Measurements from ENCODE around the gene TCF19.
"Not testable (repeated sequence)": the region's sequence is repeated elsewhere in the genome, so short reads cannot be mapped to it uniquely, and the experiment has no call there.

TCF19 gene

DNA sequence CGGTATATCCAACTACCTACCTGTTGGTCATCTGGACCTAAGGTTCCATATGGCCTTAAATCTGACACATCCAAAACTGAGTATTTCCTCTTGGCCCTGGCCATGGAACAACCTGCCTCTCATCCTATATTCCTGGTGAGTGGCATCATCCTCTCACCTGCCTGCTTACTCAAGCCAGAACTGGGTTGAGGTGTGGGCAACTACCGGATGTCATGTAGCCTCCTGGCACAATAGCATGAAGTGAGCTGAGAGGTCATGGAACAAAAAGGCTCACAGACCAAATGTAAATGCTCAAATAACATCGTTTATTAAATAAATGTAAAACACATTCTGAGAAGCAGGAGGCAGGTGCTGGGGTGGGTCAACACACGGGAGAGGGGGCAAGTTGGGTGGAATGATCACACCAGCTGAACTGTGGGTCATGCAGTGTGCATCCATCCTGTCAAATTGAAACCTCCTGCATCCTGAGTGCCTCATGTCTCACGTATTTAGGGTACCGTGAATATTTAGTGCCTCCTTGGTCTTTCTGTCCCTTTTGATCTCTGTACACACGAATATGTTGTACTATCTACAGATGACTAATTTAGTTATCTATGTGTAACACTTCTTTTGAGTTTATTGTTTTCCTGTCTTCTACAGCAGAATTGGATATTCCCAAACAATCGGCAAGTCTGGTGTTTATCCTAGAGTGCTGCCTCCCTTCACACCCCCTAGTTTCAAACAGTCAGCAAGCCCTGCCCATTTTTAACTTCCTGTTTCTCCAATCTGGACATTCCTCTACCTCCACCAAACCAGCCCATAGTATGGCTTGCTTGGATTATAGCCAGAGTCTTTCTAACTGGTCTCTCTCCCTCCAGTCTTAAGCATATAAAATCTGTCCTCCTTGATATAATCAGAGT lies 20.0 kb downstream of the TCF19 start:
- no peaks in the 10 kb centered on the region for H3K4me1 ChIP-seq (ENCODE audit: control insufficient read depth, insufficient read depth, low read length)
- POLR2A ChIA-PET: no interaction called here
- H3K36me3 ChIP-seq (ENCODE audit: control insufficient read depth in 2 of 2, insufficient read depth in 1 of 2, low read length in 2 of 2): no peaks in the 10 kb centered on the region
- no peak overlapping the region for H3K4me3 ChIP-seq (ENCODE audit: low read depth, low read length)
- no peak overlapping the region for H3K27ac ChIP-seq (ENCODE audit: extremely low read depth, low read depth, low read length)
- CTCF ChIA-PET: interaction anchor here (1.5 kb wide), 1 partner anchor 45 kb away, joined by 5 read pairs; no protein-coding TSS in a partner anchor
- TF ChIP-seq, protein P1, sequence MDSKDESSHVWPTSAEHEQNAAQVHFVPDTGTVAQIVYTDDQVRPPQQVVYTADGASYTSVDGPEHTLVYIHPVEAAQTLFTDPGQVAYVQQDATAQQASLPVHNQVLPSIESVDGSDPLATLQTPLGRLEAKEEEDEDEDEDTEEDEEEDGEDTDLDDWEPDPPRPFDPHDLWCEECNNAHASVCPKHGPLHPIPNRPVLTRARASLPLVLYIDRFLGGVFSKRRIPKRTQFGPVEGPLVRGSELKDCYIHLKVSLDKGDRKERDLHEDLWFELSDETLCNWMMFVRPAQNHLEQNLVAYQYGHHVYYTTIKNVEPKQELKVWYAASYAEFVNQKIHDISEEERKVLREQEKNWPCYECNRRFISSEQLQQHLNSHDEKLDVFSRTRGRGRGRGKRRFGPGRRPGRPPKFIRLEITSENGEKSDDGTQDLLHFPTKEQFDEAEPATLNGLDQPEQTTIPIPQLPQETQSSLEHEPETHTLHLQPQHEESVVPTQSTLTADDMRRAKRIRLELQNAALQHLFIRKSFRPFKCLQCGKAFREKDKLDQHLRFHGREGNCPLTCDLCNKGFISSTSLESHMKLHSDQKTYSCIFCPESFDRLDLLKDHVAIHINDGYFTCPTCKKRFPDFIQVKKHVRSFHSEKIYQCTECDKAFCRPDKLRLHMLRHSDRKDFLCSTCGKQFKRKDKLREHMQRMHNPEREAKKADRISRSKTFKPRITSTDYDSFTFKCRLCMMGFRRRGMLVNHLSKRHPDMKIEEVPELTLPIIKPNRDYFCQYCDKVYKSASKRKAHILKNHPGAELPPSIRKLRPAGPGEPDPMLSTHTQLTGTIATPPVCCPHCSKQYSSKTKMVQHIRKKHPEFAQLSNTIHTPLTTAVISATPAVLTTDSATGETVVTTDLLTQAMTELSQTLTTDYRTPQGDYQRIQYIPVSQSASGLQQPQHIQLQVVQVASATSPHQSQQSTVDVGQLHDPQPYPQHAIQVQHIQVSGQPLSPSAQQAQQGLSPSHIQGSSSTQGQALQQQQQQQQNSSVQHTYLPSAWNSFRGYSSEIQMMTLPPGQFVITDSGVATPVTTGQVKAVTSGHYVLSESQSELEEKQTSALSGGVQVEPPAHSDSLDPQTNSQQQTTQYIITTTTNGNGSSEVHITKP (tag by site-specific recombination; IDR thresholded peaks at IDR 0.05): 0 out of 2 replicates have a peak, but pooled peaks have one; percentile 16
- no peak for TF ChIP-seq GLI2 (tag by site-specific recombination; IDR thresholded peaks at IDR 0.05; ENCODE audit: borderline replicate concordance, low read depth)
- H3K9me3 ChIP-seq (ENCODE audit: control insufficient read depth, insufficient read depth, low read depth, low read length): no peaks in the 10 kb centered on the region

DNA sequence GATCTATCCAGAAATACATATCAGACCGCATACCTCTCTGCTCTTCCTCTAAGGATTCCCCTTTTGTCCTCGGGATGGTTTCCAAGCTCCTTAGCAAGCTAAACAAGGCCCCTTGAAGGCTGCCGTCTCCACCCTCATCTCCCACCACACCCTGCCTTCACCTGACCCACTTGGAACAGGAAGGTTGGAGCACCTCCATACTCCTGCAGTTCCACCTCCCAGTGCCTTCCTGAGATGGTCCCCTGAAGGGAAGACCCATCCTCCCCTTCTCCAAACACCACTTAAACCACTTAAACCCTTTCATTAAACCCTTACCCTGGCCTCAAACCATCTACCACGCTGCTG lies 20.6 kb downstream of the TCF19 start:
- ChIA-PET POLR2A (no interaction called here), CTCF (interaction anchor here (0.6 to 1.2 kb wide), 2 partner anchors 109 to 188 kb away, joined by 3 to 5 read pairs; no protein-coding TSS in a partner anchor)
- H3K4me1 ChIP-seq (ENCODE audit: control insufficient read depth, insufficient read depth, low read length): no peaks in the 10 kb centered on the region
- no peaks in the 10 kb centered on the region for H3K9me3 ChIP-seq (ENCODE audit: control insufficient read depth, insufficient read depth, low read depth, low read length)
- H3K27ac ChIP-seq (ENCODE audit: extremely low read depth, low read depth, low read length): no peak overlapping the region
- no peak overlapping the region for H3K4me3 ChIP-seq (ENCODE audit: low read depth, low read length)
- H3K36me3 ChIP-seq (ENCODE audit: control insufficient read depth in 2 of 2, insufficient read depth in 1 of 2, low read length in 2 of 2): no peaks in the 10 kb centered on the region
- TF ChIP-seq ZNF391 (tag by site-specific recombination; IDR thresholded peaks at IDR 0.05; ENCODE audit: borderline replicate concordance, low read depth): no peak

DNA sequence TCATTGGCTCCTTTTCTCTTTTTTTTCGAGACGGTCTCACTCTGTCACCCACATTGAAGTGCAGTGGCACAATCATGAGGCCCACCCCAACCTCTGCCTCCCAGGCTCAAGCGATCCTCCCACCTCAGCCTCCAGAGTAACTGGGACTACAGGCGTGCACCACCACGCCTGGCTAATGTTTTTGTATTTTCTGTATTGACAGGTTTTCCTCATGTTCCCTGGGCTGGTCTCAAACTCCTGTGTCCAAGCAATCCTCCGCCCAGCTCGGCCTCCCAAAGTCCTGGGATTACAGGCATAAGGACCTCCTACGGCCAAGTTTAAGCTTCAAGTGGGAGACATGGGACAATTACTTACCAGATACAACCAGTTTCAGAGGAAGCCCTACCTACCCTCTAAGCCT lies 21.5 kb downstream of the TCF19 start:
- no peaks in the 10 kb centered on the region for H3K9me3 ChIP-seq (ENCODE audit: control insufficient read depth, insufficient read depth, low read depth, low read length)
- H3K4me3 ChIP-seq (ENCODE audit: low read depth, low read length): no peak overlapping the region
- ChIA-PET POLR2A (interaction anchor here (0.5 kb wide), 1 partner anchor 28 kb away, joined by 3 read pairs; no protein-coding TSS in a partner anchor), CTCF (interaction anchor here (1.2 kb wide), 1 partner anchor 187 kb away, joined by 5 read pairs; no protein-coding TSS in a partner anchor)
- no peak overlapping the region for H3K27ac ChIP-seq (ENCODE audit: extremely low read depth, low read depth, low read length)
- no peaks in the 10 kb centered on the region for H3K4me1 ChIP-seq (ENCODE audit: control insufficient read depth, insufficient read depth, low read length)
- no peaks in the 10 kb centered on the region for H3K36me3 ChIP-seq (ENCODE audit: control insufficient read depth in 2 of 2, insufficient read depth in 1 of 2, low read length in 2 of 2)
- TF ChIP-seq SETDB1 (IDR thresholded peaks at IDR 0.05; ENCODE audit: insufficient read length, low read length): no peak
- no peak for TF ChIP-seq ZNF776 (tag by site-specific recombination; IDR thresholded peaks at IDR 0.05; ENCODE audit: borderline replicate concordance)
- TF ChIP-seq ZNF596 (tag by site-specific recombination; IDR thresholded peaks at IDR 0.05): no peak

DNA sequence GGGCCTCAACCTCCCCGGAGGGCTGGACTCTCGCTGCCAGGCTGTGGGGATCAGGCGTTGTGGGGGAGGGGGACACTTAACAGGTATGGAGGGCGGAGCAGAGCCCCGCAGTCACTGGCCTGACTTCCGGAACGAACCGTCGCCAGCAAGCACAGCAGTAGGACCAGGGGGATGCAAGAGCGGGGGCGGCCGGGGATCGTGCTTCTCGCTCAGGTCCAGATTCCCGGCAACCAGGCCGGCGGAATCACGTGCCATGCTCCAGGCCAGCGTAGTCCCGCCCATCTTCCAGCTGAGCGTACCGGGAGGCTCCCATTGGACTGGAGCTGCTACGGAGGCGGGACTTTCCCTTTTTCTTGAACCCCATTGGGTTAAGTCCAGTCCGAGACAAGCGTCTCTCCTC lies 22.1 kb downstream of the TCF19 start:
- H3K4me3 ChIP-seq (ENCODE audit: low read depth, low read length): no peak overlapping the region
- no peaks in the 10 kb centered on the region for H3K9me3 ChIP-seq (ENCODE audit: control insufficient read depth, insufficient read depth, low read depth, low read length)
- CTCF ChIA-PET: no interaction called here
- POLR2A ChIA-PET: no interaction called here
- no peak overlapping the region for H3K27ac ChIP-seq (ENCODE audit: extremely low read depth, low read depth, low read length)
- TF ChIP-seq SP2 (tag by site-specific recombination; IDR thresholded peaks at IDR 0.05): peak; percentile 23
- no peak for TF ChIP-seq ZNF341 (tag by site-specific recombination; IDR thresholded peaks at IDR 0.05; ENCODE audit: low read depth)
- TF ChIP-seq BCL11A (tag by site-specific recombination; IDR thresholded peaks at IDR 0.05; ENCODE audit: low read depth): no peak
- H3K4me1 ChIP-seq (ENCODE audit: control insufficient read depth, insufficient read depth, low read length): no peaks in the 10 kb centered on the region
- H3K36me3 ChIP-seq (ENCODE audit: control insufficient read depth in 2 of 2, insufficient read depth in 1 of 2, low read length in 2 of 2): no peaks in the 10 kb centered on the region

GRCh38 chr6:31183287-31183686 lies 24.9 kb downstream of the TCF19 start:
- not testable (repeated sequence) for H3K4me3 ChIP-seq (ENCODE audit: low read depth, low read length); H3K4me1 ChIP-seq (ENCODE audit: control insufficient read depth, insufficient read depth, low read length); H3K27ac ChIP-seq (ENCODE audit: extremely low read depth, low read depth, low read length); H3K9me3 ChIP-seq (ENCODE audit: control insufficient read depth, insufficient read depth, low read depth, low read length); H3K36me3 ChIP-seq (ENCODE audit: control insufficient read depth in 2 of 2, insufficient read depth in 1 of 2, low read length in 2 of 2)
- ChIA-PET POLR2A (interaction anchor here (1.8 kb wide), 1 partner anchor 32 kb away, joined by 4 read pairs; no protein-coding TSS in a partner anchor), CTCF (interaction anchor here (0.7 to 2.0 kb wide), 7 partner anchors 9 to 259 kb away, joined by 3 to 10 read pairs (median 4); no protein-coding TSS in a partner anchor)

GRCh38 chr6:31183859-31184258 lies 25.5 kb downstream of the TCF19 start:
- H3K27ac ChIP-seq (ENCODE audit: extremely low read depth, low read depth, low read length); H3K36me3 ChIP-seq (ENCODE audit: control insufficient read depth in 2 of 2, insufficient read depth in 1 of 2, low read length in 2 of 2); H3K4me1 ChIP-seq (ENCODE audit: control insufficient read depth, insufficient read depth, low read length); H3K4me3 ChIP-seq (ENCODE audit: low read depth, low read length); H3K9me3 ChIP-seq (ENCODE audit: control insufficient read depth, insufficient read depth, low read depth, low read length): not testable (repeated sequence)
- POLR2A ChIA-PET: interaction anchor here (1.8 kb wide), 1 partner anchor 33 kb away, joined by 4 read pairs; no protein-coding TSS in a partner anchor
- CTCF ChIA-PET: interaction anchor here (1.0 to 2.0 kb wide), 4 partner anchors 9 to 258 kb away, joined by 3 to 10 read pairs (median 6); no protein-coding TSS in a partner anchor
